ENCODE results near the gene KRT40.

DNA sequence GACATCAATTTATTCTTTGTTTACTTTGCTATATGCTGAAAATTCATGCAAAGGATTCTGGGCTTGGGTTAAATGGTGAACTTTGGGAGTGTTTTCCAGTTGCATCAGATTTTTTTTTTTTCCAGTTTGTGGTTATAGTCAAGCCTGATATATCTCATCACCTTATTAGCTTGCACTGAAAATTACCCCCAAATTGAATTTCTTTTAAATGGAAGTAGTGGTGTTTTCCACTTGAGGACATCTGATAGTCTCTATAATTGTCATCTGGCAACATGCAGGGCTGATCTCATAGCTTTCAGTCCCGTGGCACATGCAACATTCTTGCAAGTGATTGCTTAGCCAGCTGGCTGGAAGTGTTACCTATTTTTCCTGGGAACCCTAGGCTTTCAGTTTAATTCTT is 29.5 kb upstream of the KRT40 start:
- TF ChIP-seq, protein P1, sequence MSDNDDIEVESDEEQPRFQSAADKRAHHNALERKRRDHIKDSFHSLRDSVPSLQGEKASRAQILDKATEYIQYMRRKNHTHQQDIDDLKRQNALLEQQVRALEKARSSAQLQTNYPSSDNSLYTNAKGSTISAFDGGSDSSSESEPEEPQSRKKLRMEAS (IDR thresholded peaks at IDR 0.05), result no peak
- TF ChIP-seq CEBPB (IDR thresholded peaks at IDR 0.05) (no peak), EP300 (IDR thresholded peaks at IDR 0.05; ENCODE audit: borderline replicate concordance) (no peak), TAF1 (IDR thresholded peaks at IDR 0.05; ENCODE audit: low read depth) (no peak), TEAD4 (IDR thresholded peaks at IDR 0.05) (no peak), RAD21 (IDR thresholded peaks at IDR 0.05; ENCODE audit: low read depth) (no peak), CREB1 (IDR thresholded peaks at IDR 0.05; ENCODE audit: low read depth) (no peak), FOXM1 (IDR thresholded peaks at IDR 0.05; ENCODE audit: borderline replicate concordance, low read depth) (no peak), YY1 (IDR thresholded peaks at IDR 0.05; ENCODE audit: low read depth) (no peak), EGR1 (IDR thresholded peaks at IDR 0.05) (no peak), TCF12 (IDR thresholded peaks at IDR 0.05; ENCODE audit: low read depth) (no peak), ZBTB7A (IDR thresholded peaks at IDR 0.05; ENCODE audit: low read depth) (no peak)
- TF ChIP-seq, protein P2, sequence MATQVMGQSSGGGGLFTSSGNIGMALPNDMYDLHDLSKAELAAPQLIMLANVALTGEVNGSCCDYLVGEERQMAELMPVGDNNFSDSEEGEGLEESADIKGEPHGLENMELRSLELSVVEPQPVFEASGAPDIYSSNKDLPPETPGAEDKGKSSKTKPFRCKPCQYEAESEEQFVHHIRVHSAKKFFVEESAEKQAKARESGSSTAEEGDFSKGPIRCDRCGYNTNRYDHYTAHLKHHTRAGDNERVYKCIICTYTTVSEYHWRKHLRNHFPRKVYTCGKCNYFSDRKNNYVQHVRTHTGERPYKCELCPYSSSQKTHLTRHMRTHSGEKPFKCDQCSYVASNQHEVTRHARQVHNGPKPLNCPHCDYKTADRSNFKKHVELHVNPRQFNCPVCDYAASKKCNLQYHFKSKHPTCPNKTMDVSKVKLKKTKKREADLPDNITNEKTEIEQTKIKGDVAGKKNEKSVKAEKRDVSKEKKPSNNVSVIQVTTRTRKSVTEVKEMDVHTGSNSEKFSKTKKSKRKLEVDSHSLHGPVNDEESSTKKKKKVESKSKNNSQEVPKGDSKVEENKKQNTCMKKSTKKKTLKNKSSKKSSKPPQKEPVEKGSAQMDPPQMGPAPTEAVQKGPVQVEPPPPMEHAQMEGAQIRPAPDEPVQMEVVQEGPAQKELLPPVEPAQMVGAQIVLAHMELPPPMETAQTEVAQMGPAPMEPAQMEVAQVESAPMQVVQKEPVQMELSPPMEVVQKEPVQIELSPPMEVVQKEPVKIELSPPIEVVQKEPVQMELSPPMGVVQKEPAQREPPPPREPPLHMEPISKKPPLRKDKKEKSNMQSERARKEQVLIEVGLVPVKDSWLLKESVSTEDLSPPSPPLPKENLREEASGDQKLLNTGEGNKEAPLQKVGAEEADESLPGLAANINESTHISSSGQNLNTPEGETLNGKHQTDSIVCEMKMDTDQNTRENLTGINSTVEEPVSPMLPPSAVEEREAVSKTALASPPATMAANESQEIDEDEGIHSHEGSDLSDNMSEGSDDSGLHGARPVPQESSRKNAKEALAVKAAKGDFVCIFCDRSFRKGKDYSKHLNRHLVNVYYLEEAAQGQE (IDR thresholded peaks at IDR 0.05; ENCODE audit: low read depth), result no peak
- TF ChIP-seq, protein P3, sequence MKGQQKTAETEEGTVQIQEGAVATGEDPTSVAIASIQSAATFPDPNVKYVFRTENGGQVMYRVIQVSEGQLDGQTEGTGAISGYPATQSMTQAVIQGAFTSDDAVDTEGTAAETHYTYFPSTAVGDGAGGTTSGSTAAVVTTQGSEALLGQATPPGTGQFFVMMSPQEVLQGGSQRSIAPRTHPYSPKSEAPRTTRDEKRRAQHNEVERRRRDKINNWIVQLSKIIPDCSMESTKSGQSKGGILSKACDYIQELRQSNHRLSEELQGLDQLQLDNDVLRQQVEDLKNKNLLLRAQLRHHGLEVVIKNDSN (IDR thresholded peaks at IDR 0.05), result no peak

All from Ishikawa (cell line).